Measurements from ENCODE around the gene SLC25A19. TPM values are rescaled to one million over a fixed set of nuclear protein-coding genes. Genes with fewer than 3 reads are reported as not detected.
A peak's percentile ranks its signal among the peaks of the same experiment; 100 is the strongest.

SLC25A19 gene
- total and polyA plus RNA-seq, 10 of the 15 experiments (the other 5 are each of a cell fraction or from before 2014, with no cell fraction given): 32.9 to 91.6 (median 53.7) TPM

DNA sequence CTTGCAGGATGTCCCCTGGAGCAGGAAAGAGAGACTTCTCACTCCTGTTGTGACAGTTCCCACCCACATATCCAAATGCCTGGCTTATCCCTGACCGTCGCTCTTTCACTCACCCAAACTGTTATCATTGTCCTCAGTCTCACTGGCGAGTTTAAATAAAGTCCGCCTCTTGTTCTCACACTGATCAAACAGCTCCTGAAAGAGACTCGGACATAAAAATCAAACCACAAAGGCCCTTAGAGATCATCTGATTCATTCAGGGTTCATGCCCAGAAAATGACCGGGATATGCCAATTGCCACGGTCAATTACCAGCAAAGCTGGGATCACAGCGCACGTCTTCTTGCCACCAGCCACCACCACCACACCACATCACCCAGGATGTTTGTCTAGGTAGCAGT, 47.7 kb downstream of the SLC25A19 start (continued):
- TF ChIP-seq, protein P1, sequence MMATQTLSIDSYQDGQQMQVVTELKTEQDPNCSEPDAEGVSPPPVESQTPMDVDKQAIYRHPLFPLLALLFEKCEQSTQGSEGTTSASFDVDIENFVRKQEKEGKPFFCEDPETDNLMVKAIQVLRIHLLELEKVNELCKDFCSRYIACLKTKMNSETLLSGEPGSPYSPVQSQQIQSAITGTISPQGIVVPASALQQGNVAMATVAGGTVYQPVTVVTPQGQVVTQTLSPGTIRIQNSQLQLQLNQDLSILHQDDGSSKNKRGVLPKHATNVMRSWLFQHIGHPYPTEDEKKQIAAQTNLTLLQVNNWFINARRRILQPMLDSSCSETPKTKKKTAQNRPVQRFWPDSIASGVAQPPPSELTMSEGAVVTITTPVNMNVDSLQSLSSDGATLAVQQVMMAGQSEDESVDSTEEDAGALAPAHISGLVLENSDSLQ (IDR thresholded peaks at IDR 0.05): no peak
- TF ChIP-seq BCL11A (IDR thresholded peaks at IDR 0.05; ENCODE audit: low read depth, low read length) (no peak), ATF7 (IDR thresholded peaks at IDR 0.05; ENCODE audit: low read depth) (no peak), ZNF274 (IDR thresholded peaks at IDR 0.05; ENCODE audit: insufficient read depth, insufficient read length) (no peak), RFX5 (IDR thresholded peaks at IDR 0.05; ENCODE audit: low read depth, low read length) (no peak)
- TF ChIP-seq, protein P2, sequence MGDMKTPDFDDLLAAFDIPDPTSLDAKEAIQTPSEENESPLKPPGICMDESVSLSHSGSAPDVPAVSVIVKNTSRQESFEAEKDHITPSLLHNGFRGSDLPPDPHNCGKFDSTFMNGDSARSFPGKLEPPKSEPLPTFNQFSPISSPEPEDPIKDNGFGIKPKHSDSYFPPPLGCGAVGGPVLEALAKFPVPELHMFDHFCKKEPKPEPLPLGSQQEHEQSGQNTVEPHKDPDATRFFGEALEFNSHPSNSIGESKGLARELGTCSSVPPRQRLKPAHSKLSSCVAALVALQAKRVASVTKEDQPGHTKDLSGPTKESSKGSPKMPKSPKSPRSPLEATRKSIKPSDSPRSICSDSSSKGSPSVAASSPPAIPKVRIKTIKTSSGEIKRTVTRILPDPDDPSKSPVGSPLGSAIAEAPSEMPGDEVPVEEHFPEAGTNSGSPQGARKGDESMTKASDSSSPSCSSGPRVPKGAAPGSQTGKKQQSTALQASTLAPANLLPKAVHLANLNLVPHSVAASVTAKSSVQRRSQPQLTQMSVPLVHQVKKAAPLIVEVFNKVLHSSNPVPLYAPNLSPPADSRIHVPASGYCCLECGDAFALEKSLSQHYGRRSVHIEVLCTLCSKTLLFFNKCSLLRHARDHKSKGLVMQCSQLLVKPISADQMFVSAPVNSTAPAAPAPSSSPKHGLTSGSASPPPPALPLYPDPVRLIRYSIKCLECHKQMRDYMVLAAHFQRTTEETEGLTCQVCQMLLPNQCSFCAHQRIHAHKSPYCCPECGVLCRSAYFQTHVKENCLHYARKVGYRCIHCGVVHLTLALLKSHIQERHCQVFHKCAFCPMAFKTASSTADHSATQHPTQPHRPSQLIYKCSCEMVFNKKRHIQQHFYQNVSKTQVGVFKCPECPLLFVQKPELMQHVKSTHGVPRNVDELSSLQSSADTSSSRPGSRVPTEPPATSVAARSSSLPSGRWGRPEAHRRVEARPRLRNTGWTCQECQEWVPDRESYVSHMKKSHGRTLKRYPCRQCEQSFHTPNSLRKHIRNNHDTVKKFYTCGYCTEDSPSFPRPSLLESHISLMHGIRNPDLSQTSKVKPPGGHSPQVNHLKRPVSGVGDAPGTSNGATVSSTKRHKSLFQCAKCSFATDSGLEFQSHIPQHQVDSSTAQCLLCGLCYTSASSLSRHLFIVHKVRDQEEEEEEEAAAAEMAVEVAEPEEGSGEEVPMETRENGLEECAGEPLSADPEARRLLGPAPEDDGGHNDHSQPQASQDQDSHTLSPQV (IDR thresholded peaks at IDR 0.05): no peak

DNA sequence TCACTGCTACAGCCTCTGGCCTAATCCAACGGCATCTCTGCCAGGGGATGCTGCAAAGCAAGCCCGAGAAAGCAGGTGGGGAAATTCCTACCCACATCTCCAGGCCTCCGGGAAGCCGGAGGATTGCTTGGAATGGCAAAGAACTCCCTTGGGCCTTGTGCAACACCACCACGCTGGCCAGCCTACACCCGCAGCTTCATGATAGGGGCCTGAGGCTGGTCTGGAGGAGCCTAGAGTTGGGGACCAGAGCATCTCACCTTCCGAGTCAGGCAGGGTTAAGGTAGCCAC, 48.1 kb downstream of the SLC25A19 start:
- WGBS (ENCODE audit: insufficient coverage, insufficient replicate concordance, low lambda C conversion rate, missing lambda C conversion rate): 97% methylated on average over 7 of the region's 7 CpGs
- peaks cover 43% of the 10 kb centered on the region for H3K4me1 ChIP-seq (ENCODE audit: control insufficient read depth, insufficient read depth, low read length)
- intact Hi-C loops (cut with micrococcal nuclease; ENCODE audit: unreplicated experiment): no loop called here
- CTCF ChIA-PET: interaction anchor here (0.5 to 4.3 kb wide), 13 partner anchors 8 to 784 kb away, joined by 3 to 34 read pairs (median 6); partner anchors contain the start of genes GGA3, MIF4GD and MRPS7
- H3K9me3 ChIP-seq (replicated peaks; ENCODE audit: control insufficient read depth, insufficient read depth, low read length): no peaks in the 10 kb centered on the region
- no peak overlapping the region for H3K4me3 ChIP-seq
- in situ Hi-C loops (cut with MboI): no loop called here
- H2AFZ ChIP-seq (ENCODE audit: control insufficient read depth, low read depth, low read length): no peak overlapping the region
- SMC1A ChIA-PET (ENCODE audit: uncharacterized antibody, unreplicated experiment): interaction anchor here (1.0 to 2.3 kb wide), 5 partner anchors 9 to 55 kb away, joined by 3 to 10 read pairs (median 6); partner anchors contain the start of genes GGA3, MIF4GD and MRPS7
- no peak for ATAC-seq
- RAD21 ChIA-PET (ENCODE audit: unreplicated experiment): interaction anchor here (1.3 to 2.1 kb wide), 5 partner anchors 20 to 280 kb away, joined by 3 to 9 read pairs (median 4); partner anchors contain the start of genes GGA3, MIF4GD, MRPS7 and NUP85
- POLR2A ChIA-PET: no interaction called here
- H4K20me1 ChIP-seq (ENCODE audit: control insufficient read depth, insufficient read depth): no peaks in the 10 kb centered on the region; the same call in 1 of the 2 replicates
- H3K79me2 ChIP-seq (ENCODE audit: control insufficient read depth, insufficient read depth, low read length): no peaks in the 10 kb centered on the region; the same call in 1 of the 2 replicates
- no peak for DNase-seq (ENCODE audit: low read depth, low spot score)
- TSS peak; percentile 40 for BruUV-seq (replicated peaks)
- H3K27me3 ChIP-seq (replicated peaks in 1 of 2; ENCODE audit: control insufficient read depth in 2 of 2, insufficient read depth in 2 of 2, low read length in 1 of 2): no peaks in the 10 kb centered on the region
- no peak overlapping the region for H3K4me2 ChIP-seq (ENCODE audit: control insufficient read depth, insufficient read depth)
- H3K27ac ChIP-seq (ENCODE audit: control insufficient read depth, insufficient read depth): no peak overlapping the region
- H3K36me3 ChIP-seq (ENCODE audit: control insufficient read depth in 2 of 2, insufficient read depth in 2 of 2, low read length in 1 of 2): peaks cover 58 to 70% of the 10 kb centered on the region in 2 experiments
- FAIRE-seq: no peak
- H3K9ac ChIP-seq (ENCODE audit: control insufficient read depth, insufficient read depth, low read length): no peak overlapping the region
- TF ChIP-seq JUNB (IDR thresholded peaks at IDR 0.05) (no peak), SREBF1 (IDR thresholded peaks at IDR 0.05; ENCODE audit: low read length) (no peak), SUPT20H (IDR thresholded peaks at IDR 0.05; ENCODE audit: borderline replicate concordance, control insufficient read depth, low read depth, low read length) (no peak), DPF2 (IDR thresholded peaks at IDR 0.05) (no peak), CBX3 (IDR thresholded peaks at IDR 0.05; ENCODE audit: borderline replicate concordance, low read depth) (no peak)
- TF ChIP-seq, protein P3, sequence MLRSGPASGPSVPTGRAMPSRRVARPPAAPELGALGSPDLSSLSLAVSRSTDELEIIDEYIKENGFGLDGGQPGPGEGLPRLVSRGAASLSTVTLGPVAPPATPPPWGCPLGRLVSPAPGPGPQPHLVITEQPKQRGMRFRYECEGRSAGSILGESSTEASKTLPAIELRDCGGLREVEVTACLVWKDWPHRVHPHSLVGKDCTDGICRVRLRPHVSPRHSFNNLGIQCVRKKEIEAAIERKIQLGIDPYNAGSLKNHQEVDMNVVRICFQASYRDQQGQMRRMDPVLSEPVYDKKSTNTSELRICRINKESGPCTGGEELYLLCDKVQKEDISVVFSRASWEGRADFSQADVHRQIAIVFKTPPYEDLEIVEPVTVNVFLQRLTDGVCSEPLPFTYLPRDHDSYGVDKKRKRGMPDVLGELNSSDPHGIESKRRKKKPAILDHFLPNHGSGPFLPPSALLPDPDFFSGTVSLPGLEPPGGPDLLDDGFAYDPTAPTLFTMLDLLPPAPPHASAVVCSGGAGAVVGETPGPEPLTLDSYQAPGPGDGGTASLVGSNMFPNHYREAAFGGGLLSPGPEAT (IDR thresholded peaks at IDR 0.05; ENCODE audit: low read depth): no peak
- TF ChIP-seq, protein P2 (IDR thresholded peaks at IDR 0.05): no peak

Data from GM12878 (cell line).